Activated gamma-delta T cell (primary cell): ENCODE results near the gene USP17L20.
"Not testable (repeated sequence)": the region's sequence is repeated elsewhere in the genome, so short reads cannot be mapped to it uniquely, and the experiment has no call there.

Experiments used
- DNase-seq: peaks from one replicate; lab custom pipeline; 2025; lab: John Stamatoyannopoulos, UW
- total RNA-seq, 2 donors: gene quantifications; one replicate each; lab custom pipeline; 2026; lab: John Stamatoyannopoulos, UW

The USP17L20 gene, protein sequence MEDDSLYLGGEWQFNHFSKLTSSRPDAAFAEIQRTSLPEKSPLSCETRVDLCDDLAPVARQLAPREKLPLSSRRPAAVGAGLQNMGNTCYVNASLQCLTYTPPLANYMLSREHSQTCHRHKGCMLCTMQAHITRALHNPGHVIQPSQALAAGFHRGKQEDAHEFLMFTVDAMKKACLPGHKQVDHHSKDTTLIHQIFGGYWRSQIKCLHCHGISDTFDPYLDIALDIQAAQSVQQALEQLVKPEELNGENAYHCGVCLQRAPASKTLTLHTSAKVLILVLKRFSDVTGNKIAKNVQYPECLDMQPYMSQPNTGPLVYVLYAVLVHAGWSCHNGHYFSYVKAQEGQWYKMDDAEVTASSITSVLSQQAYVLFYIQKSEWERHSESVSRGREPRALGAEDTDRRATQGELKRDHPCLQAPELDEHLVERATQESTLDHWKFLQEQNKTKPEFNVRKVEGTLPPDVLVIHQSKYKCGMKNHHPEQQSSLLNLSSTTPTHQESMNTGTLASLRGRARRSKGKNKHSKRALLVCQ
- 0 reads per million in 2 donors for total RNA-seq

DNA sequence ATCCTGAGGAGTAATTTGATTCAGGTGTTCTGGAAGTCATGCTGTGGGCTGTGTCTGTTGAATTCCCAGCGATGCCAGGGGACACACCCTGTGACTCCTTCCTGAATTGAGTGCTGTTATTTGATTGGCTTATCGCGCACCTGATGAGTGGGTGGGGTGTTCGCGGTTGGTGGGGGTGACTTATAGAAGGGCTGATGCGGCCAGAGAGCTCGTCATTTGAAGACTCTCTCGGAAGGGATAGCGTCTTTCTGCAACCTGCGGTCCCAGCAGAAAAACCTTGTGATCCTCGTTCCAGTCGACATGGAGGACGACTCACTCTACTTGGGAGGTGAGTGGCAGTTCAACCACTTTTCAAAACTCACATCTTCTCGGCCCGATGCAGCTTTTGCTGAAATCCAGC, at the start of gene USP17L20:
USP17L20 (plus strand) TSS at position 301 of the 400 bp plus-strand sequence; CDS start at position 301, 0 bp downstream.
- not testable (repeated sequence) for DNase-seq

DNA sequence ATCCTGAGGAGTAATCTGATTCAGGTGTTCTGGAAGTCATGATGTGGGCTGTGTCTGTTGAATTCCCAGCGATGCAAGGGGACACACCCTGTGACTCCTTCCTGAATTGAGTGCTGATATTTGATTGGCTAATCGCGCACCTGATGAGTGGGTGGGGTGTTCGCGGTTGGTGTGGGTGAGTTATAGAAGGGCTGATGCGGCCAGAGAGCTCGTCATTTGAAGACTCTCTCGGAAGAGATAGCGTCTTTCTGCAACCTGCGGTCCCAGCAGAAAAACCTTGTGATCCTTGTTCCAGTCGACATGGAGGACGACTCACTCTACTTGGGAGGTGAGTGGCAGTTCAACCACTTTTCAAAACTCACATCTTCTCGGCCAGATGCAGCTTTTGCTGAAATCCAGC, 47.6 kb upstream of the USP17L20 start, which contains the start of gene USP17L10:
USP17L10 (plus strand) TSS at position 301 of the 400 bp plus-strand sequence; CDS start at position 301, 0 bp downstream.
- DNase-seq = not testable (repeated sequence)

DNA sequence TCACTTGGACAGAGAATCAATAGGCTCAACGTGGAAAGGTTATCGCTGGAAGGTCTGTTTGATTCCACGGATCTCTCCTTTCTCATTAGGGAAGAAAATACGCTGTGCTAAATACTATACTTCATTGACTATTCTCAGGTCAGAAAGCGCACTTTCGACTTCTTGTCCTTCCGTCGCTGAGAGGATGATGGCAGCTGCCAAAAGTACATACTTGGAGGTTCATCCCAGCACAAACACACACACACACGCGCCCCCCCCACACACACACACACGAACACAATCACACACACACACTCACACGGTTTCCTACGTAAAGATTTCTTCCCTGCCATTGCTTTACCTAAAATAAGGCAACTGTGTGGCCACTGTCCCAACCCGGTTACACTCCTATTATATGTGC, 43.2 kb upstream of the USP17L20 start:
- not testable (repeated sequence) for DNase-seq

DNA sequence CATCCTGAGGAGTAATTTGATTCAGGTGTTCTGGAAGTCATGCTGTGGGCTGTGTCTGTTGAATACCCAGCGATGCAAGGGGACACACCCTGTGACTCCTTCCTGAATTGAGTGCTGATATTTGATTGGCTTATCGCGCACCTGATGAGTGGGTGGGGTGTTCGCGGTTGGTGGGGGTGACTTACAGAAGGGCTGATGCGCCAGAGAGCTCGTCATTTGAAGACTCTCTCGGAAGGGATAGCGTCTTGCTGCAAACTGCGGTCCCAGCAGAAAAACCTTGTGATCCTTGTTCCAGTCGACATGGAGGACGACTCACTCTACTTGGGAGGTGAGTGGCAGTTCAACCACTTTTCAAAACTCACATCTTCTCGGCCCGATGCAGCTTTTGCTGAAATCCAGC, 42.8 kb upstream of the USP17L20 start, which contains the start of gene USP17L11:
USP17L11 (plus strand) TSS at position 301 of the 400 bp plus-strand sequence; CDS start at position 301, 0 bp downstream.
- DNase-seq = not testable (repeated sequence)

DNA sequence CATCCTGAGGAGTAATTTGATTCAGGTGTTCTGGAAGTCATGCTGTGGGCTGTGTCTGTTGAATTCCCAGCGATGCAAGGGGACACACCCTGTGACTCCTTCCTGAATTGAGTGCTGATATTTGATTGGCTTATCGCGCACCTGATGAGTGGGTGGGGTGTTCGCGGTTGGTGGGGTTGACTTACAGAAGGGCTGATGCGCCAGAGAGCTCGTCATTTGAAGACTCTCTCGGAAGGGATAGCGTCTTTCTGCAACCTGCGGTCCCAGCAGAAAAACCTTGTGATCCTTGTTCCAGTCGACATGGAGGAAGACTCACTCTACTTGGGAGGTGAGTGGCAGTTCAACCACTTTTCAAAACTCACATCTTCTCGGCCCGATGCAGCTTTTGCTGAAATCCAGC, 38.1 kb upstream of the USP17L20 start, which contains the start of gene USP17L12:
USP17L12 (plus strand) TSS at position 301 of the 400 bp plus-strand sequence; CDS start at position 301, 0 bp downstream.
- DNase-seq = not testable (repeated sequence)

DNA sequence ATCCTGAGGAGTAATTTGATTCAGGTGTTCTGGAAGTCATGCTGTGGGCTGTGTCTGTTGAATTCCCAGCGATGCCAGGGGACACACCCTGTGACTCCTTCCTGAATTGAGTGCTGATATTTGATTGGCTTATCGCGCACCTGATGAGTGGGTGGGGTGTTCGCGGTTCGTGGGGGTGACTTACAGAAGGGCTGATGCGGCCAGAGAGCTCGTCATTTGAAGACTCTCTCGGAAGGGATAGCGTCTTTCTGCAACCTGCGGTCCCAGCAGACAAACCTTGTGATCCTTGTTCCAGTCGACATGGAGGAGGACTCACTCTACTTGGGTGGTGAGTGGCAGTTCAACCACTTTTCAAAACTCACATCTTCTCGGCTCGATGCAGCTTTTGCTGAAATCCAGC, 33.3 kb upstream of the USP17L20 start, which contains the start of gene USP17L13:
USP17L13 (plus strand) TSS at position 301 of the 400 bp plus-strand sequence; CDS start at position 301, 0 bp downstream.
- not testable (repeated sequence) for DNase-seq

DNA sequence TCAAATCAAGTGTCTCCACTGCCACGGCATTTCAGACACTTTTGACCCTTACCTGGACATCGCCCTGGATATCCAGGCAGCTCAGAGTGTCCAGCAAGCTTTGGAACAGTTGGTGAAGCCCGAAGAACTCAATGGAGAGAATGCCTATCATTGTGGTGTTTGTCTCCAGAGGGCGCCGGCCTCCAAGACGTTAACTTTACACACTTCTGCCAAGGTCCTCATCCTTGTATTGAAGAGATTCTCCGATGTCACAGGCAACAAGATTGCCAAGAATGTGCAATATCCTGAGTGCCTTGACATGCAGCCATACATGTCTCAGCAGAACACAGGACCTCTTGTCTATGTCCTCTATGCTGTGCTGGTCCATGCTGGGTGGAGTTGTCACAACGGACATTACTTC, 27.7 kb upstream of the USP17L20 start:
- not testable (repeated sequence) for DNase-seq

DNA sequence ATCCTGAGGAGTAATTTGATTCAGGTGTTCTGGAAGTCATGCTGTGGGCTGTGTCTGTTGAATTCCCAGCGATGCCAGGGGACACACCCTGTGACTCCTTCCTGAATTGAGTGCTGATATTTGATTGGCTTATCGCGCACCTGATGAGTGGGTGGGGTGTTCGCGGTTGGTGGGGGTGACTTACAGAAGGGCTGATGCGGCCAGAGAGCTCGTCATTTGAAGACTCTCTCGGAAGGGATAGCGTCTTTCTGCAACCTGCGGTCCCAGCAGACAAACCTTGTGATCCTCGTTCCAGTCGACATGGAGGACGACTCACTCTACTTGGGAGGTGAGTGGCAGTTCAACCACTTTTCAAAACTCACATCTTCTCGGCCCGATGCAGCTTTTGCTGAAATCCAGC, 23.8 kb upstream of the USP17L20 start, which contains the start of gene USP17L15:
USP17L15 (plus strand) TSS at position 301 of the 400 bp plus-strand sequence; CDS start at position 301, 0 bp downstream.
- not testable (repeated sequence) for DNase-seq

DNA sequence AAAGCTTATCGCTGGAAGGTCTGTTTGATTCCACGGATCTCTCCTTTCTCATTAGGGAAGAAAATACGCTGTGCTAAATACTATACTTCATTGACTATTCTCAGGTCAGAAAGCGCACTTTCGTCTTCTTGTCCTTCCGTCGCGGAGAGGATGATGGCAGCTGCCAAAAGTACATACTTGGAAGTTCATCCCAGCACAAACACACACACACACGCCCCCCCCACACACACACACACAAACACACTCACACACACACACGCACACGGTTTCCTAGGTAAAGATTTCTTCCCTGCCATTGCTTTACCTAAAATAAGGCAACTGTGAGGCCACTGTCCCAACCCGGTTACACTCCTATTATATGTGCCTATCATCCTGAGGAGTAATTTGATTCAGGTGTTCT, 19.5 kb upstream of the USP17L20 start:
- DNase-seq = not testable (repeated sequence)

DNA sequence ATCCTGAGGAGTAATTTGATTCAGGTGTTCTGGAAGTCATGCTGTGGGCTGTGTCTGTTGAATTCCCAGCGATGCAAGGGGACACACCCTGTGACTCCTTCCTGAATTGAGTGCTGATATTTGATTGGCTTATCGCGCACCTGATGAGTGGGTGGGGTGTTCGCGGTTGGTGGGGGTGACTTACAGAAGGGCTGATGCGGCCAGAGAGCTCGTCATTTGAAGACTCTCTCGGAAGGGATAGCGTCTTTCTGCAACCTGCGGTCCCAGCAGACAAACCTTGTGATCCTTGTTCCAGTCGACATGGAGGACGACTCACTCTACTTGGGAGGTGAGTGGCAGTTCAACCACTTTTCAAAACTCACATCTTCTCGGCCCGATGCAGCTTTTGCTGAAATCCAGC, 14.3 kb upstream of the USP17L20 start, which contains the start of gene USP17L17:
USP17L17 (plus strand) TSS at position 301 of the 400 bp plus-strand sequence; CDS start at position 301, 0 bp downstream.
- DNase-seq = not testable (repeated sequence)

DNA sequence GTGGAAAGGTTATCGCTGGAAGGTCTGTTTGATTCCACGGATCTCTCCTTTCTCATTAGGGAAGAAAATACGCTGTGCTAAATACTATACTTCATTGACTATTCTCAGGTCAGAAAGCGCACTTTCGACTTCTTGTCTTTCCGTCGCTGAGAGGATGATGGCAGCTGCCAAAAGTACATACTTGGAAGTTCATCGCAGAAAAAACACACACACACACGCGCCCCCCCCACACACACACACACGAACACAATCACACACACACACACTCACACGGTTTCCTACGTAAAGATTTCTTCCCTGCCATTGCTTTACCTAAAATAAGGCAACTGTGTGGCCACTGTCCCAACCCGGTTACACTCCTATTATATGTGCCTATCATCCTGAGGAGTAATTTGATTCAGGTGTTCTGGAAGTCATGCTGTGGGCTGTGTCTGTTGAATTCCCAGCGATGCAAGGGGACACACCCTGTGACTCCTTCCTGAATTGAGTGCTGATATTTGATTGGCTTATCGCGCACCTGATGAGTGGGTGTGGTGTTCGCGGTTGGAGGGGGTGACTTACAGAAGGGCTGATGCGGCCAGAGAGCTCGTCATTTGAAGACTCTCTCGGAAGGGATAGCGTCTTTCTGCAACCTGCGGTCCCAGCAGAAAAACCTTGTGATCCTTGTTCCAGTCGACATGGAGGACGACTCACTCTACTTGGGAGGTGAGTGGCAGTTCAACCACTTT, 9.8 kb upstream of the USP17L20 start, which contains the start of gene USP17L18:
USP17L18 (plus strand) TSS at position 678 of the 728 bp plus-strand sequence; CDS start at position 678, 0 bp downstream.
- not testable (repeated sequence) for DNase-seq

DNA sequence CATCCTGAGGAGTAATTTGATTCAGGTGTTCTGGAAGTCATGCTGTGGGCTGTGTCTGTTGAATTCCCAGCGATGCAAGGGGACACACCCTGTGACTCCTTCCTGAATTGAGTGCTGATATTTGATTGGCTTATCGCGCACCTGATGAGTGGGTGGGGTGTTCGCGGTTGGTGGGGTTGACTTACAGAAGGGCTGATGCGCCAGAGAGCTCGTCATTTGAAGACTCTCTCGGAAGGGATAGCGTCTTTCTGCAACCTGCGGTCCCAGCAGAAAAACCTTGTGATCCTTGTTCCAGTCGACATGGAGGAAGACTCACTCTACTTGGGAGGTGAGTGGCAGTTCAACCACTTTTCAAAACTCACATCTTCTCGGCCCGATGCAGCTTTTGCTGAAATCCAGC, 4.8 kb upstream of the USP17L20 start, which contains the start of gene USP17L19:
USP17L19 (plus strand) TSS at position 301 of the 400 bp plus-strand sequence; CDS start at position 301, 0 bp downstream.
- DNase-seq = not testable (repeated sequence)

DNA sequence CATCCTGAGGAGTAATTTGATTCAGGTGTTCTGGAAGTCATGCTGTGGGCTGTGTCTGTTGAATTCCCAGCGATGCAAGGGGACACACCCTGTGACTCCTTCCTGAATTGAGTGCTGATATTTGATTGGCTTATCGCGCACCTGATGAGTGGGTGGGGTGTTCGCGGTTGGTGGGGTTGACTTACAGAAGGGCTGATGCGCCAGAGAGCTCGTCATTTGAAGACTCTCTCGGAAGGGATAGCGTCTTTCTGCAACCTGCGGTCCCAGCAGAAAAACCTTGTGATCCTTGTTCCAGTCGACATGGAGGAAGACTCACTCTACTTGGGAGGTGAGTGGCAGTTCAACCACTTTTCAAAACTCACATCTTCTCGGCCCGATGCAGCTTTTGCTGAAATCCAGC, 4.6 kb downstream of the USP17L20 start, which contains the start of gene USP17L21:
USP17L21 (plus strand) TSS at position 301 of the 400 bp plus-strand sequence; CDS start at position 301, 0 bp downstream.
- not testable (repeated sequence) for DNase-seq

DNA sequence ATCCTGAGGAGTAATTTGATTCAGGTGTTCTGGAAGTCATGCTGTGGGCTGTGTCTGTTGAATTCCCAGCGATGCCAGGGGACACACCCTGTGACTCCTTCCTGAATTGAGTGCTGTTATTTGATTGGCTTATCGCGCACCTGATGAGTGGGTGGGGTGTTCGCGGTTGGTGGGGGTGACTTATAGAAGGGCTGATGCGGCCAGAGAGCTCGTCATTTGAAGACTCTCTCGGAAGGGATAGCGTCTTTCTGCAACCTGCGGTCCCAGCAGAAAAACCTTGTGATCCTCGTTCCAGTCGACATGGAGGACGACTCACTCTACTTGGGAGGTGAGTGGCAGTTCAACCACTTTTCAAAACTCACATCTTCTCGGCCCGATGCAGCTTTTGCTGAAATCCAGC, 9.4 kb downstream of the USP17L20 start, which contains the start of gene USP17L22:
USP17L22 (plus strand) TSS at position 301 of the 400 bp plus-strand sequence; CDS start at position 301, 0 bp downstream.
- DNase-seq = not testable (repeated sequence)

DNA sequence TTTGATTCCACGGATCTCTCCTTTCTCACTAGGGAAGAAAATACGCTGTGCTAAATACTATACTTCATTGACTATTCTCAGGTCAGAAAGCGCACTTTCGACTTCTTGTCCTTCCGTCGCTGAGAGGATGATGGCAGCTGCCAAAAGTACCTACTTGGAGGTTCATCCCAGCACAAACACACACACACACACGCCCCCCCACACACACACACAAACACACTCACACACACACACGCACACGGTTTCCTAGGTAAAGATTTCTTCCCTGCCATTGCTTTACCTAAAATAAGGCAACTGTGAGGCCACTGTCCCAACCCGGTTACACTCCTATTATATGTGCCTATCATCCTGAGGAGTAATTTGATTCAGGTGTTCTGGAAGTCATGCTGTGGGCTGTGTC, 13.8 kb downstream of the USP17L20 start:
- DNase-seq = not testable (repeated sequence)
